NT2/D1 (cell line): ENCODE data around the gene TUBB6.

Source experiments
- YY1 ChIP-seq: IDR thresholded peaks from 2 replicates; pipeline ENCODE4 v1.6.1; 2011; ENCODE audit not compliant: insufficient read length, insufficient read depth
- ZNF274 ChIP-seq: IDR thresholded peaks from 2 replicates; pipeline ENCODE4 v1.6.1; 2011; ENCODE audit warnings: mild to moderate bottlenecking, low read depth, low read length

DNA sequence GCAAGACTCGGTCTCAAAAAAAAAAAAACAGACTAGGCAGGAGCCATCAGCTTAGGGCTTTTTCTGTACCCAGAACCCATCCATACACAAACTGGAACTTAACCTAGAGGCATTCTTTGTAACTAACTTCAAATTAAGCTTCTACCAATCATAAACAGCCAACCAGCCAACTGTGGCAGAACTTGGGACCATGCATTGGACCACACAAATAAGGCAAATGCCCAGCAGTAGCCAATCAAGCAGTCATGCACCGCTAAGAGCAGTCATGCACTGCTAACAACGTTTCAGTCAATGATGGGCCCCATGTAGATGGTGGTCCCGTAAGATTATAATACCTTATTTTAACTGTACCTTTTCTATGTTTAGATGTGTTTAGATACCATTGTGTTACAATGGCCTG lies 22.7 kb downstream of the TUBB6 start:
- TF ChIP-seq ZNF274 (no peak), YY1 (no peak)
